Measurements from ENCODE around the gene LPAR4. TPM values are rescaled to one million over a fixed set of nuclear protein-coding genes. Genes with fewer than 3 reads are reported as not detected.

LPAR4 gene
- total RNA-seq, 2 donors from 2014 or later = 1.2 TPM; not detected in 1

DNA sequence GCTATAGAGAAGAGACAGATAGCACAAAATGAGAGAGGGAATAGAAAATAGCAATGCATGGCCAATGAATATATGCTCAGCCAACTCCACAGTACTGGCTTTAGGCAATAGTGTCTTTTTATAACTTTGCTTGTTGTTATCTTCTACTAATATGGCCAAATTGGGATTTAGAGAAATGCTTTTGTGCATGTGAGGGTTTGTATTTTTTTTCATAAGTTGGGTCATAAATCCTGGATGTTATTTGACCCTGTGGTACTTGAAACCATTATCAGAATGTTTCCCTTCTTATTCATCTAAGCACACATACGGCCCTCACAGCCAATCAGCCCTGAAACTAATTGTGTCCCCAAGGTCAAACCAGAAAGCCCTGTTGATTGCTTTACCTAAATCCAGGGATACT, 35.2 kb upstream of the LPAR4 start:
- Histone ChIP-seq H3K9me3 (no peaks in the 10 kb centered on the region), H3K4me1 (ENCODE audit: control insufficient read depth in 1 of 2, low read depth in 2 of 2) (no peaks in the 10 kb centered on the region), H3K36me3 (no peaks in the 10 kb centered on the region), H3K27me3 (replicated peaks; ENCODE audit: insufficient read depth) (no peaks in the 10 kb centered on the region), H3K4me3 (no peak overlapping the region), H3K27ac (no peak overlapping the region)
- ATAC-seq (ENCODE audit: insufficient number of reproducible peaks, low FRiP score, low read depth) = no peak
- TF ChIP-seq, protein P1, sequence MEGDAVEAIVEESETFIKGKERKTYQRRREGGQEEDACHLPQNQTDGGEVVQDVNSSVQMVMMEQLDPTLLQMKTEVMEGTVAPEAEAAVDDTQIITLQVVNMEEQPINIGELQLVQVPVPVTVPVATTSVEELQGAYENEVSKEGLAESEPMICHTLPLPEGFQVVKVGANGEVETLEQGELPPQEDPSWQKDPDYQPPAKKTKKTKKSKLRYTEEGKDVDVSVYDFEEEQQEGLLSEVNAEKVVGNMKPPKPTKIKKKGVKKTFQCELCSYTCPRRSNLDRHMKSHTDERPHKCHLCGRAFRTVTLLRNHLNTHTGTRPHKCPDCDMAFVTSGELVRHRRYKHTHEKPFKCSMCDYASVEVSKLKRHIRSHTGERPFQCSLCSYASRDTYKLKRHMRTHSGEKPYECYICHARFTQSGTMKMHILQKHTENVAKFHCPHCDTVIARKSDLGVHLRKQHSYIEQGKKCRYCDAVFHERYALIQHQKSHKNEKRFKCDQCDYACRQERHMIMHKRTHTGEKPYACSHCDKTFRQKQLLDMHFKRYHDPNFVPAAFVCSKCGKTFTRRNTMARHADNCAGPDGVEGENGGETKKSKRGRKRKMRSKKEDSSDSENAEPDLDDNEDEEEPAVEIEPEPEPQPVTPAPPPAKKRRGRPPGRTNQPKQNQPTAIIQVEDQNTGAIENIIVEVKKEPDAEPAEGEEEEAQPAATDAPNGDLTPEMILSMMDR (IDR thresholded peaks at IDR 0.05) = no peak
- no peak for DNase-seq (ENCODE audit: low spot score)

DNA sequence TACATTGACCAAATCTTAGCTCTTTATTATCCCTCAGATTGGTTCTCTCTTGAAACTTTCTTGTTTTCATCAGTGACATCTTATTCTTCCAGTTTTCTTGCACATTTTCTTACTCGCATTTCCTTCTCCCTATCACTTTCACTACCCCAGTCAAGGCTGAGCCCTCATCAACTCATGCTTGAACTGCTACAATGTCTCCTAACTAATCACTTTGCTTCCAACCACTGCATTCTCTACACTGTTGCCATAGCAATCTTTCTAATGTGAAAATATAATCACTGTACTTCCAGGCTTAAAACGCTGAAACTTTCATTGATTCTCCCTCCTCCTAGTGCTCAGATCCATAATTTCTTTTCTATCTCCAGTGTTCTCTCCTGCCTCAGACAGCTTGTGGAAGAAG, 22.2 kb upstream of the LPAR4 start:
- ATAC-seq (ENCODE audit: insufficient number of reproducible peaks, low FRiP score, low read depth) (no peak), DNase-seq (ENCODE audit: low spot score) (no peak)
- no peaks in the 10 kb centered on the region for H3K36me3 ChIP-seq
- no peak overlapping the region for H3K27ac ChIP-seq
- TF ChIP-seq, protein P1 (IDR thresholded peaks at IDR 0.05) = no peak
- H3K27me3 ChIP-seq (replicated peaks; ENCODE audit: insufficient read depth) = no peaks in the 10 kb centered on the region
- no peaks in the 10 kb centered on the region for H3K4me1 ChIP-seq (ENCODE audit: control insufficient read depth in 1 of 2, low read depth in 2 of 2)
- H3K4me3 ChIP-seq = no peak overlapping the region
- H3K9me3 ChIP-seq = no peaks in the 10 kb centered on the region

DNA sequence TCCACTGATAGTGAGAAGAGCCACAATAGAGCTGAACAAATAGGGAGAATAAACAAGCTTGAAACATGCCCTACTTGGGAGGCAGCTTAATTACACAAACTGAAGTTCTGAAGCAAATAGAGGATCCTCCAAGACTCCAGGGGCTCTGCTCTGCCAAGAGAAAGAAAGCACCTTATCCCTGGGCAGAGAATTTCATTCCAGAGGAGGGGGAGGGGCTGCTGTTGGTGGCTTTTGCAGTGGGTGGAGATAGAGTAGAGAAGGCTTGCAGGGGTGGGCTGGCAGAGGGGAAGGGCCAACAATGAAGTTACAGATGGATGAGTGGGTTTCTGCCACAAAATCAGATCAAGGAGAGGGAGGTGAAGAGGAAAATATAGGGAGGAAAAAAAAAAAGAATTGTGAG, 1.0 kb upstream of the LPAR4 start:
- no peaks in the 10 kb centered on the region for H3K4me1 ChIP-seq (ENCODE audit: control insufficient read depth in 1 of 2, low read depth in 2 of 2)
- no peak overlapping the region for H3K27ac ChIP-seq
- H3K36me3 ChIP-seq = no peaks in the 10 kb centered on the region
- H3K4me3 ChIP-seq = no peak overlapping the region
- H3K9me3 ChIP-seq = no peaks in the 10 kb centered on the region
- H3K27me3 ChIP-seq (replicated peaks; ENCODE audit: insufficient read depth) = no peaks in the 10 kb centered on the region
- no peak for ATAC-seq (ENCODE audit: insufficient number of reproducible peaks, low FRiP score, low read depth)
- TF ChIP-seq, protein P1 (IDR thresholded peaks at IDR 0.05) = no peak
- DNase-seq (ENCODE audit: low spot score) = no peak

DNA sequence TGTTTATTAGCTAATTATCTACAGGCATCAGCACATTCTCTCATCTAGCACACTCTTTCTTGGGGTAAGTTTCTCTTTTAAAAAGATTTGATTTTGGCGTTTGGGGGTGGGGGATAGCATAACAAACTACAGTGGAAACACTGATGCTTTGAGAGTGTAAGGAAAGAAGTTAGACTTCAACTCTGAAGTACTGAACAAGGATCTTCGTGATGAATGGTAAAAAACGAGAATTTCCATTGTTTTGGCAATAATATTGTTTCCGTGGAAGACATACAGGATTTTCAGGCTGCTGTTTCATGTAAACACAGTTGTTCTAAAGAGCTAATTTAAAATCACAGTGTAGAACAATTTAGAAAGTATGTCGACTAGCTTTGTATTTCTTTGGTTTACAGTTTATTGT, 451 bp downstream of the LPAR4 start:
- no peaks in the 10 kb centered on the region for H3K9me3 ChIP-seq
- no peaks in the 10 kb centered on the region for H3K27me3 ChIP-seq (replicated peaks; ENCODE audit: insufficient read depth)
- H3K4me1 ChIP-seq (ENCODE audit: control insufficient read depth in 1 of 2, low read depth in 2 of 2) = peaks cover 0 to under 1% of the 10 kb centered on the region in 2 donors
- TF ChIP-seq, protein P1 (IDR thresholded peaks at IDR 0.05) = no peak
- peak overlapping the region; percentile 65 for H3K4me3 ChIP-seq
- ATAC-seq (ENCODE audit: insufficient number of reproducible peaks, low FRiP score, low read depth) (no peak), DNase-seq (ENCODE audit: low spot score) (no peak)
- no peak overlapping the region for H3K27ac ChIP-seq
- no peaks in the 10 kb centered on the region for H3K36me3 ChIP-seq

DNA sequence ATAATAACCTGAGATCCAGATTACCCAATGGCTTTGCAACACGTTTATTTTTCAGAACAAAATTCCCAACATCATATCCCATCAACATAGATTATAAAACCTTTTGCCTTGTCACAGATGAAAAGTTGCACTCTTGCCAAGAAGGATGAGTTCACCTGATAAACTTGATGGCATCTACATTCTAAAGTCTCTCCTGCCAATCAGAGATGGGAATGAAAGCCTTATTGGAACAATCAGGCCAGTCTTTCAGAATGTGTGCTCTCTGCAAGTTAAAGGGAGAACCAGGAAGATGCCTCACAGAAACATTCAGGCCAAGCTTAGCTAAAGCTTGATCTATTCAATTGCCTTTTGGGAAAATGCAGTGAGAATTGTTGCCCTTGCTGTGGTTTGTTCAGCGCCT, 1.3 kb downstream of the LPAR4 start:
- Histone ChIP-seq H3K36me3 (no peaks in the 10 kb centered on the region), H3K9me3 (no peaks in the 10 kb centered on the region), H3K27ac (no peak overlapping the region), H3K4me1 (ENCODE audit: control insufficient read depth in 1 of 2, low read depth in 2 of 2) (peaks cover 0 to 6% of the 10 kb centered on the region in 2 donors), H3K27me3 (replicated peaks; ENCODE audit: insufficient read depth) (no peaks in the 10 kb centered on the region), H3K4me3 (no peak overlapping the region)
- TF ChIP-seq, protein P1 (IDR thresholded peaks at IDR 0.05) = no peak
- ATAC-seq (ENCODE audit: insufficient number of reproducible peaks, low FRiP score, low read depth) = no peak
- DNase-seq (ENCODE audit: low spot score) = no peak

Data from thoracic aorta (tissue), 2 donors.